Ramos (cell line): ENCODE measurements around the gene THEM5.
"Not testable (repeated sequence)": the region's sequence is repeated elsewhere in the genome, so short reads cannot be mapped to it uniquely, and the experiment has no call there.

ENCODE experiments used
- in situ Hi-C: fragments of 300-500 bp; cut with MboI; formaldehyde crosslinking; loops from one replicate; pipeline ENCODE4 v1.14.3; 2022; ENCODE audit warnings: low sequenced_read_pairs; ENCODE audit not compliant: unreplicated experiment

THEM5 gene

DNA sequence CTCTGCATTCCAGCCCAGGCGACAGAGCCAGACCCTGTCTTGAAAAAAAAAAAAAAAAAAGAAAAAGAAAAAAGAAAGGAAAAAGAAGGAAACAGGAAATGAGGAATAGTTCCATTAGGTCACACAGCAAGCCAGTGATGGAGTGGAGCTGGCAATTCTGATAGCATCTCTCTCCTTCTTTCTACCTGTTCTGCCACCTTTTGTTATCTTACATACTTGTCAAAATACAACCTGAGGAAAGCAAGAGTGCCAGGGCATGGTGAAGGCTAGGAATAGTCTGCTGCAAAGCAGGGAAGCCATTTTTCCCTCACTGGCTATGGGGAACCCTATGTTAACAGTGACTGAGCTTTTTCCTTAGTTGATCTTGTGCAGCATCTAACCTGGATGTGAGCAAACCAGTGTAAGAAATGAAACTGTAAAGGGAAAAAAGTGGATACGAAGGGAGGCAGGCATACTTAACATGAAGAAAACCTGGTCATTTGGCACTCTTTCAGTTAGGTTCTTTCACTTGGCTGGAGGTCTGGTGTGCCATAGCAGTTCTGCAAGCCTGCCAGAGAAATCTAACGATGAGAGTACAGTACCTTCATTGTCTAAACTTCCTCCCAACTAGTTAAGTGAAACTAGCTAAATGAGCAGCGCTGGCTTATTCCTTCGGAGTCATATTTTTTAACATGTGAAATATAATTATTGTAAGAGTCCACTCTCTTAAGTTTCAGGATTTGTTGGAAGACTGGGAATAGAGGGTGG lies 17.9 kb upstream of the THEM5 start:
- in situ Hi-C loops, result no loop called here

DNA sequence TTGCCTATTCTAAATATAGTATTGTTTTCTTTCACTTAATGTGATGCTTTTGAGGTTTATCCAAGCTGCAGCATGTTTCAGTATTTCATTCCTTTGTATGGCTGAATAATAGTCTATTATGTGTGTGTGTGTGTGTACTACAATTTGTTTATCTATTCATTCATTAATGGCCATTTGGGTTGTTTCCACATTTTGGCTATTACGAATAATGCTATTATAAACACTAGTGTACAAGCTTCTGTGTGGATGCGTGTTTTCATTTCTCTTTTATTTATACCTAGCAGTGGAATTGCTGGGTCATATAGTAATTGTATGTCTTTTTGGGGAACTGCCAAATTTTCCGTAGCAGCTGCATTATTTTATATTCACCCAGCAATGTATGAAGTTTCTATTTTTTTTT lies 15.0 kb upstream of the THEM5 start:
- in situ Hi-C loops, result no loop called here

DNA sequence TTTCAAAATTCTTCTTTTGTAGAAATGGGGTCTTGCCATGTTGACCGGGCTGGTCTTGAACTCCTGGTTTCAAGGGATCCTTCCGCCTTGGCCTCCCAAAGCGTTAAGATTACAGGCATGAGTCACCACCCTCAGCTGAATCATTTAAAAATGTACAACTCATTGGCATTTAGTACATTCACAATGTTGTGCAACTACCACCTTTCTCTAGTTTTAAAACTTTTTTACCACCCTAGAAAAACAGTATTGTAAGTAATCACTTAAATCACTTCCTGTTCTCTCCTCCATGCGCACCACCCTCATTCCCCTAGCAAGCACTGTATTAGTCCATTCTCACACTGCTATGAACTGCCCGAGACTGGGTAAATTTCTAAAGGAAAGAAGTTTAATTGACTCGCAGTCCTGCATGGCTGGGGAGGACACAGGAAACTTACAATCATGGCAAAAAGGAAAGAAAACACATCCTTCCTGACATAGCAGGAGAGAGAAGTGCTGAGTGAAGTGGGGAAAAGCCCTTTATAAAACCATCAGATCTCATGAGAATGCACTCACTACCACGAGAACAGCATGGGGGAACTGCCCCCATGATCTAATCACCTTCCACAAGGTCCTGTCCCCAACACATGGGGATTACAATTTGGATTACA lies 14.4 kb upstream of the THEM5 start:
- in situ Hi-C loops, result no loop called here

DNA sequence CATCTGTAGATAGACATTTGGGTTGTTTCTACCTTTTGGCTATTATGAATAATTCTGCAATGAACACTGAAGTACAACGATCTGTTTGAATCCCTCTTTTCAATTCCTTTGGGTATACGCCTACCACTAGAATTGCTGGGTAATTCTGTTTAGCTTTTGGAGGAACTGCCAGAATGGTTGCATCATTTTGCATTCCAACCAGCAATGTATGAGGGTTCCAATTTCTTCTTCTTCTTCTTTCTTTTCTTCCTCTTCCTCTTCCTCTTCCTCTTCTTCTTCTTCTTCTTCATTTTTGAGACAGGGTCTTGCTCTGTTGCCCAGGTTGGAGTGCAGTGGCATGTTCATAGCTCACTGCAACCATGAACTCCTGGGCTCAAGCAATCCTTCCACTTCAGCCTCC lies 13.8 kb upstream of the THEM5 start:
- in situ Hi-C loops, result no loop called here

DNA sequence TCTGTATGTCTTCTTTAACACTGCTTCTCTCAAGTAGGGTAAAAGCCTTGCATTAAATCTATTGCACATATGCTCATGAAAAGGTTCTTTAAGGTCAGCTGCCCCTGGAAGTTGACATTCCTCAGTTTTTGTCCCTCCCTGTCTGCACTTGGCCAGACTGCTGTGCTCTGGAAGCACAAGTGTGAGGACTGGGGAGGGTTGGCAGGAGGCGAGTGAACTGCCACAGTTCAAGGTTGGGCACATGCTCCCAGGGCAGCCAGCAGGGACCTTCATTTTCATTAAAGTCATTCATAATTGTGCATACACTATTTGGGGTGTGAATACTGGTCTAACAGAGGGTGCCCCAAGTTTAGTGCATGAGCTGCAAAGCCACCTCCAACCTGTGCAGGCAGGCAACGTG lies 10.9 kb upstream of the THEM5 start:
- in situ Hi-C loops, result no loop called here

DNA sequence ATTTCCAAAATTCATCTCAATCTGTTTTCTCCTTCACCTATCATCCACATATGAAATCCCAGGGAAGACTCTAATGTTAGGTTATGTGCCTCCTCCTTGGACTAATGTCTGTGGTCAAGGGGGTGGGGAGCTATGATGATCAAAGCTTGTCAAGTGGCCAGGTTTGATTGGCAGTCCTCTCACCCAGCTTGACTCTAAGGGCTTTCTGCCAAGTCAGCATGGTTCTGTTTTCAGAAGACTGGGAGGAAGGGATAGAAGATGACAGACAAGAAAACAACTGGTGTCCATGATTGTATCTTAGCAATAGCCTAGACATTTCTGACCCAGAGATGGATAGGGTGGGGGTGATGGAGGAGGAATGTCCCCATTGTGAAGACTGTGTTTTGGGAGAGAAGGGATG lies 9.1 kb upstream of the THEM5 start:
- in situ Hi-C loops, result no loop called here

DNA sequence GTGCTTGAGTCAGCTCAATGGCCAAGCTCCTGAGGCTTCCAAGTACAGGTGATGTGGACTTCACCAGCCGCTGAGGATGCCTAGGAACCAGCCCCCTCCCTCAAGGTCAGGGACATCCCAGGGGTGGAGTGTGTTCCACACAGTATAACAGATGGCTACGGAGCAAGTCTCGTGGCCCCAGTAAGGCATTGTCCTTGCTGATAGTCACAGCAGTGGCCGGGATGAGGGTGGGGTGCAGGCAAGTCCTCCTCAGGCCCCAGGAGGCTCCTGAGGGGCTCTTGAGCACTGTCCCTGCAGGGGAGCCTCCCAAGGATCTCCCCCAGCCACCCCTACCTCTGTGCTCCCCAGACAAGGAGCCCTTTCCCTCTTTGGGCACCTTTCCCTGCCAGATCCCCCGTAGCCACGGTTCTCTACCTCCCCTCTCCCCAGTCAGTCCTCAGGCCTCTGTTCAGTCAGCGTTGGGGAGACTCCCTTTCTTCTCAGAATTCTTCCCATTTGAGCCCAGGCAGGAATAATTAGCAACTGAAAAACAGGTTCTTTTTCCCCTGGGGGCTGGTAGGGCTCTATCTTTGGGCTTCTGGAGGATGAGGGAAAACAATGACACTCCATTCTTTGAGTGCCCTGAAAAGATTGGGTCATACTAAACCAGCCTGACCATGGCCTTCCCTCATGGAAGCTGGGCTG lies 7.1 kb upstream of the THEM5 start:
- in situ Hi-C loops, result no loop called here

DNA sequence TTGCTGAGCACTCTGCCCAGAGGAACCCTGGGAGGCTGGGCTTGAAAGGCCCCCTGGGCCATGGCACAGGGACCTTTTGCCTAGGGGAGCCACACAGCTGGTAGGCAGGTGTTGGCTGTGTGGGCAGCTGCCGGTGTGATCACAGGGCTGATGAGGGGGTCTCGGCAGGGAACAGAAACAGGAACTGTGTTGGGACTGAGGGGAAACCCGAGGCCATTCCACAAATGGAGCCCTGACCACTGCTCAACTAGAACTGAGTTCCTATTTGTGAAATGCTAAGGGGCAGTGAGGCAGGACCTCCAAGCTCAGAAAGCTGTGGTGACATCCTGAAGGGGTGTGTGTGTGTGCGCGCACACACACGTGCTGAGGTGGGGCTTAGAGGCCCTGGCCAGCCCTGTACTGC lies 6.4 kb upstream of the THEM5 start:
- in situ Hi-C loops, result no loop called here

DNA sequence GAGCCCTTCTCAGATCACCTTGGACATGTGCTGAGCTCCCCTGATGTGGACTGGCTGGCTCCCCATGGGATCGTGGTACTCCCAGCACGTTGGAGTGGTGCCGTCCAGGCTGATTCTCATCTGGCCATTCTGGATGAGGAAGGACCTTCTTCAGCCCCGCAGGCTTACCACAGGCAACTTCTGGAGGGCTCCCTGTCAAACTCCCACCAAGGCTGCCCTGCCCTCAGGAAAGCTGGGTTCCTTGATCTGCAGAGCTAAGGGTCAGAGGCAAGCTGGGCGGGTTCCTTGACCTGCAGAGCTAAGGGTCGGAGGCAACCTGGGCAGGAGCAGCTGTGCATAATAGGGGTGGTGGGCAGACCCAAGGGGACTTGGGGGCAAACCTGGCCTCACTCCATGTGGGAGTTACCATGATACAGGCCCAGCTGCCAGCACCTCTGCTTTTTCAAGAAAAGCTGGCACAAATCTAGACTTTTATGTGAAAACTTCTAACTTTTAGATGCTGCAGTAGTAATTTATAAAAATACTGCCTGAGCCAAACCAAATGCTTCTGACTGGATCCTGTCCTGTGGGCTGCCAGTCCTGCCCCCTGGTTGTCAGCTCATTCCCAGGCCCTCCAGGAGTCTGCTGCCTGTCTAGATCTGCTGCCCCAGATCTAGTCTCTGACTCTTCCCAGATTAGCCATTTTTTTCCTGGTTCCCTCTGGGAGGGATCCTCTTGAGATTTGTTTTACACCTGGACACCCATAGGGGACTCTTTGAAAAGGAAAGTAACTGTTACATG lies 5.6 kb upstream of the THEM5 start:
- in situ Hi-C loops, result no loop called here

DNA sequence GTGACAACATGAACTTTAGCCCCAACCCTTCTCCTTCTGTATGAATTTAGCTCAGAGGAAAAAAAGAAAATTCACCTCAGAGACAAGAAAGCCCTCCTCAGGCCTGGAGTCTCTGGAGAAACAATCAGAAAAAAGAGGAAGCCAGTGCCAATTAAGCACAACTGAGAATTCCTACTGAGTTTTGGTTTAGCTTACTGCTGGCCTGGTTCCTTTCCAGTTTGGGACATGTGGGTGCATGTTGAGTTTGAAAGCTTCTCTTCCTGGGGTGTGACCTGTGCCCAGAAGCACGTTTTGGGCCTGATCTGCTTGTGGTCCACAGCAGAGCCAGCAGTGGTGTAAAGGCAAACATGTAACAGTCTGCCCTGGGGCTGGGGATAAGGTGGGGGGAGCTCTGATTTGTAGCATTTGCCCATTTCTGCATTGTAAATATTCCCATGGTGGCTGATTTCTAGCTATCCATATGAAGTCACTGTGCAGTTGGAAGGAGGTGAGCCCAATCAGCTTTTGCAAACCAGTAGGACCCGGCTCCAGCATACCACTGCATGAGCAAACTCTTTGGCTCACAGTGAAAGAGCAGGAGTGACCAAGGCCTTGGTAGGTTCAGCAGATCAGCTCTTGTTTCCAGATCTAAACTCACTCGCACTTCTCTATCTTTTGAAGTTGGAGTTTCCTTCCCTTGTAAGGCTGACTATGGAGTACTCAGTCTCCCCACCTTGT lies 4.7 kb upstream of the THEM5 start:
- in situ Hi-C loops, result no loop called here

DNA sequence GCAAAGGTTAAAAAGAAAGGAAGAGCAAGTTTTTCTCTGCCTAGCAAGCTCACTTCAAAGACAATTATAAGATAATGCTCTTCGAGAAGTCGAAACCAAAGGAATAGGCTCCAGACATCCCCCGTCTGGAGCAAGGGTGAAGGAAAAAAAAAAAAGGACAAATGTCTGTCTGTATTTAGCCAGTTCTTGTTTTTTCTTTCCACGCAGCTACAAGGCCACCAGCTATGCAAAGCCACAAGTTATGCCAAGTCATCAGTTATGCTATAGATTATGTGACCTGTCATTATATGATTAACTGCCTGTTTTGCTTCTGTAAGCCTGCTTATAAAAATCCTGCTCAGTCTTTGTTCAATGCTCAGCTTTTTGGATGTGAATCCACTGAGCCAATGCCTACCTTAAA lies 2.4 kb upstream of the THEM5 start:
- in situ Hi-C loops, result no loop called here

DNA sequence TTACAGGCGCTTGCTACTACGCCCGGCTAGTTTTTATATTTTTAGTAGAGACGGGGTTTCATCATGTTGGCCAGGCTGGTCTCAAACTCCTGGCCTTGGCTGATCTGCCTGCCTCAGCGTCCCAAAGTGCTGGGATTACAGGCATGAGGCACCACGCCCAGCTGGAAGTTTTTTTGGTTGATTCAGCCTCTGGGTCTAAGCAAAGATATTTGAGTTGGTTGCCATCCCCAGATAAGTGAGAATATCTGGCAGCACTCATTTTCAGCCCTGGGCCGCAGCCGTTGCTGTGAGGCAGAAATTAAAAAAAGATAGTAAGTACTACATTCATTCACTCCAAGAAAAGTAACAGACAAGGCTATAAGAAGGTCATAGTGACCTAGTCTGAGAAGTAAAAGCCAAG lies 2.0 kb upstream of the THEM5 start:
- in situ Hi-C loops, result not testable (repeated sequence)

DNA sequence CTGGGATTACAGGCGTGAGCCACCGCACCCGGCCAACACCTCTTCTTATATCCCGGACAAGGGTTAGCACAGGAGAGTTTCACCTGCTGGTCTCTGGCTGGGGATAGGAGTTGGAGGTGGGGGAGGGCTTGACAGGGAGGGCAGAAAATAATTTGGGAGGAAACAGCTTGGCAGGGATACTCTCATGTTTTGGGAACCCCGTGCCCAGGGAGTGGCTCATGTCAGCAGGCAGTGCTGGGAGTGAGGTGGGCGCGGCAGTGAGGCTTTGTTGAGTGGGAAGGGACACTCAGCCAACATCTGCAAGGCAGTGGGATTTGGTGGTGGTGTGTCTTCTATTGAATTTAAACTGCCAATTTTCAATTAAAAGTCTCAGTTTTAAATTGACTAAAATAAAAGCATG lies 1.1 kb upstream of the THEM5 start:
- in situ Hi-C loops, result no loop called here

DNA sequence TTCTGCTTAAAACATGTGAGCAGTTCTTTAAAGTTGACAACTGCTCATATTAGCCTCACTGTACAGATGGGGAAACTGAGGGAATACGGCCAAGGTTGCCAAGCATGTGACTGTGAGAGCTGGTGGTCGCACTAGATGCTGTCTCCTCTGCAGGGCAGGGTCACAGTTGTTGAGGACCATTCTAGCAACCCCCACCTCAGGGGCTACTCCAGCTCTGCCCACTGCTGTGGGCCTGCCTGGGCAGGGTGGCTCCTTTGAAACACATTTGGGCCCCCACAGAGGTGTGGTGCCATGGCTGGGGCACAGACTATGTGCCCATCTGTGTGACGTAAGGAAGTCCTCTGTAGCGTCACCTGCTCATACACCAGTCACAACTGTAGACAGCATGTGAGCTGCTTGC lies 779 bp downstream of the THEM5 start:
- in situ Hi-C loops, result no loop called here

DNA sequence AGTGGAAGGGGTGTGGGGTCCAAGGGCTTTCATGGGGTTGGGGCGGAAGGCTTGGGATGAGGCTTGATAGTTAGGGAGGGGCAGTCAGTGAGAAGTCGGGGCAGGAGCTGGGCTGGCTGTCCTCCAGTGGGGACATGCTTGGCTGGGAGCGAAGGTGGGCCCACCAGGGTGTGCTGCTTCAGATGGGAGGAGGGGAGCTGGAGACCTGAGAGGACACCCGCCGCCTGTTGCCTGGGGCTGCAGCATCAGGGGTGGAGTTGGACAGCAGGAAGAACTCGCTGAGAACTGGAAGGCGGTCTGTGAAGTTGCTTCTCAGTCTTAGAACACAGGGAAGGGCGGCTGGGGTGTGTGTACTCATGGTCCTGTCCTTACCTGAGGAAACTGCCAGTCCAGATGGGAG lies 1.6 kb downstream of the THEM5 start:
- in situ Hi-C loops, result no loop called here

DNA sequence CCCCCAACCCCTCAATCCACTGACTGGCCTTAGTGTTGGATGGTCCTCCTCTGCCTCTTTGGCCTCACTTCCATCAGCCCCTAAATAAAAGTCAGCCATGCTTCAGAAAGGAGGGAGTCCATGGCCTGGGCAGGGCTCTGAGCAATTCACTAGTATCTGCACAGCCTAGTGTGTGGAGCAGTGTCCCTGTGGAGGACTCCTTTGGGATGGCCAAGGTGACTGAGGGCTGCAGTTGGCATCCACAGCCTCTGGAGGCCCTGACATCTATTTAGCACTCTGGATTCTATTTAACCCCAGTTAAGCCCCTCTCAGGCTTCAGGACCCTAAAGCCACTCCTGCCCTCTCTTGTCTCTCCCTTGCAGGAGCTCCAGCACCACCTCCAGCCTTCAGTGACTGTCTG lies 3.6 kb downstream of the THEM5 start:
- in situ Hi-C loops, result no loop called here

DNA sequence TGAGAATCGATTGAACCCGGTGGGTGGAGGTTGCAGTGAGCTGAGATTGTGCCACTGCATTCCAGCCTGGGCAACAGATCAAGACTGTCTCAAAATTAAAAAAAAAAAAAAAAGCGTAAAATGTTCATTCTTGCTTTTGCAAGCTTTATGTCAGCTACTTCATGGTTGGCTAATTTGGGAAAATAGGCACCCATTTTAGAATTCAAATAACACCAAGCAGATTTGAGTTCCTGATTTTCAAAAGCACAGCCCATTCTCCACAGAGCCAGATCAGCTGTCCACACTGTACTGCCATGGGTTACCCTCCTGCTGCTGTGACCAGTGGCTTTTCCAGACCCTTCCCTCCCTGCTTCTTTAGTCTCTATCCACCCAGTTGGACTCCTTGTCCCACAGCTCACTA lies 4.4 kb downstream of the THEM5 start:
- in situ Hi-C loops, result no loop called here

DNA sequence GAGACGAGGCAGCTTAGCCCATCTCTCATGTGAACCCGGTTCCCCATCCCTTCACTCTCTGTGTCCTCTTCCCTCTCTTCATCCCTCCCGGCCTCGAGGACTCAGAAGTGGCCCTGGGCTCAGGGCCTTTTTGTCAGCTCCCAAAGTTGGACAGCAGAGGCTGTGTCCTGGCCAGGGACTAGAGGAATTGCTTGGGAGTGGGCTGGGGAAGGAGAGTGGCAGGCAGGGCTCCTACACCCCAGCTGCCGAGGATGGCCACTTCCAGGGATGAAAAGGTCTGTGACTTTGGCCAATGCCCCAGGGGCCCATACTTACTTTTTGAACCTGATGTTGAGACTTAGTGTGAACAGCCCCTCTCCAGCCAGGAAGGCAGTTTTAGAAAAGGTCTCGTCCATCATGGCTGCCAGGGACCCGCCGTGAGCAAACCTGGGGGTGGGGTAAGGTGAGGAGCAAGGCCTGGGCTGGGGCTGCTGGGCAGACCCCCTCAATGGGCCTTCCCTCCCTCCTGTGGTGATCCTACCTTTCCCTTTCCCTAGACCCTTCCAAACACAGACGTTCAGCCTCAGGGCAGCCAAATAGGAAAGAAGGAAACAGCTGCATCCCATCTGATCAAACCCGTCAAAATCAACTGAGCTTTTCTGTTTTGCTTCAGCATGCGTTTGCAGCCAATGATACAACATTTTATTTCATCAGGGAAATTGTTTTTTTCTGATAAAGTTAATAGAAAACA lies 5.5 kb downstream of the THEM5 start:
- in situ Hi-C loops, result no loop called here

DNA sequence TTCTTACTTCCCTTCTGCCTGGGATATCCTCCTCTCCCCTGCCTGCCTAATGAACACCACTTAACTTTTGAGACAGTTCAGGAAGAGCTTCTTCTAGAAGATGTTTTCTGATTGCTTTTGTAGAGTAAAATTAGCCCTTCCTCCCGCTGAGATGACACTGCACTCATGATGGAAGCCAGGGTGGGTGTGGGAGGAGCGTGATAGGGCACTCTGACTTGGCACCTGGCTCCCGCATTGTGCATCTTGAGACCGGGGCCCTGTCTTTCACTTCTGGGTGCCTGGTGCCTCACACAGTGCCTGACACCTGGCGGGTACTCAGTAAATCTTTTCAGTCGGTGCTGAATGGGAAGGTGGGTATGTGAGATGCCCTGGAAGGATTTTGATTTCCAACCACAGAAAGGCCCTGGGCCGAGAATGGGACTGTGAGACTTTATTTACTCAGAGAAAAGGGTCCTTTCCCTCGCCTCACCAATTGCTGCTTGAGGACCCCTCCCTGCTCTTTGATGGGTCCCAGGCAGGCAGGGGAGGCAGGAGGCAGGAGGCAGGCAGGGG lies 6.8 kb downstream of the THEM5 start:
- in situ Hi-C loops, result no loop called here
